Tibial nerve (tissue), 4 donors: ENCODE measurements around the gene HMGCLL1. TPM values are rescaled to one million over a fixed set of nuclear protein-coding genes. Genes with fewer than 3 reads are reported as not detected.

Experiments used
- DNase-seq, 2 donors: peaks; one replicate each; pipeline ENCODE4 v3.0.0-alpha.2; 2019; ENCODE audit warnings: low spot score in 2 of 2
- H3K27ac ChIP-seq, 4 donors: fragments of 200-600 bp; sonication (generic) in 3 of 4; one replicate each; pipeline ENCODE4 v1.5.1; 2017 to 2019; ENCODE audit warnings: mild to moderate bottlenecking in 1 of 4
- H3K27me3 ChIP-seq, 2 donors: fragments of 200-600 bp; sonication (generic) in 1 of 2; one replicate each; pipeline versions ENCODE4 v1.5.1 to v1.6.0; 2017 to 2019
- H3K36me3 ChIP-seq, 3 donors: fragments of 200-600 bp; sonication (generic); one replicate each; pipeline ENCODE4 v1.5.1; 2018 to 2019
- H3K4me1 ChIP-seq, 4 donors: fragments of 200-600 bp; sonication (generic) in 3 of 4; one replicate each; pipeline ENCODE4 v1.5.1; 2017 to 2019
- H3K4me3 ChIP-seq, 4 donors: fragments of 200-600 bp; sonication (generic) in 3 of 4; one replicate each; pipeline ENCODE4 v1.5.1; 2017 to 2019; ENCODE audit warnings: mild to moderate bottlenecking in 1 of 4, moderate library complexity in 1 of 4
- H3K9me3 ChIP-seq, 4 donors: fragments of 200-600 bp; sonication (generic) in 3 of 4; one replicate each; pipeline ENCODE4 v1.5.1; 2017 to 2019
- CTCF ChIP-seq, 5 experiments: fragments of 200-600 bp in 3 of 5; fragments of 450-650 bp in 2 of 5; sonication (generic) in 3 of 5; IDR thresholded peaks; one replicate each; pipeline ENCODE4 v1.5.1; 2016 to 2019; ENCODE audit warnings: antibody characterized with exemption in 5 of 5, mild to moderate bottlenecking in 3 of 5, moderate library complexity in 2 of 5
- EP300 ChIP-seq, 2 donors: sonication (generic); formaldehyde crosslinking; IDR thresholded peaks; one replicate each; pipeline ENCODE4 v1.6.1; 2017; ENCODE audit warnings: antibody characterized with exemption in 2 of 2, mild to moderate bottlenecking in 1 of 2
- POLR2A ChIP-seq, 2 donors: fragments of 450-650 bp; IDR thresholded peaks; one replicate each; pipeline ENCODE4 v1.6.1; 2017; ENCODE audit warnings: antibody characterized with exemption in 2 of 2, mild to moderate bottlenecking in 2 of 2, moderate library complexity in 2 of 2
- WGBS, 2 donors: methylation state at CpG; one replicate each; pipeline ENCODE4 v1.1.5; 2018; 5-methylcytosine and 5-hydroxymethylcytosine counted together
- total RNA-seq, 4 donors: library from RNA; depleted of rRNA; stranded (reverse); fragments of >200 nt; gene quantifications; one replicate each; pipeline ENCODE4 v1.1.0, GENCODE V29; 2016

HMGCLL1 gene
- total RNA-seq, 4 donors from 2014 or later = 1.7 to 10.8 (median 2.1) TPM

GRCh38 chr6:55443238-55444134 lies 135.5 kb downstream of the HMGCLL1 start:
- 75 to 76% methylated on average over 7 of the region's 7 CpGs for WGBS, 2 donors
- TF ChIP-seq POLR2A (IDR thresholded peaks at IDR 0.05) = no peak
- peak in 1 of 2 donors; percentile 34 for TF ChIP-seq EP300 (IDR thresholded peaks at IDR 0.05)
- no peaks in the 10 kb centered on the region for H3K36me3 ChIP-seq
- no peaks in the 10 kb centered on the region for H3K27me3 ChIP-seq
- H3K4me3 ChIP-seq = no peak overlapping the region
- no peak overlapping the region for H3K27ac ChIP-seq
- H3K9me3 ChIP-seq = no peaks in the 10 kb centered on the region
- peaks cover 0 to 10% (median 0%) of the 10 kb centered on the region in 4 donors for H3K4me1 ChIP-seq
- DNase-seq = no peak

DNA sequence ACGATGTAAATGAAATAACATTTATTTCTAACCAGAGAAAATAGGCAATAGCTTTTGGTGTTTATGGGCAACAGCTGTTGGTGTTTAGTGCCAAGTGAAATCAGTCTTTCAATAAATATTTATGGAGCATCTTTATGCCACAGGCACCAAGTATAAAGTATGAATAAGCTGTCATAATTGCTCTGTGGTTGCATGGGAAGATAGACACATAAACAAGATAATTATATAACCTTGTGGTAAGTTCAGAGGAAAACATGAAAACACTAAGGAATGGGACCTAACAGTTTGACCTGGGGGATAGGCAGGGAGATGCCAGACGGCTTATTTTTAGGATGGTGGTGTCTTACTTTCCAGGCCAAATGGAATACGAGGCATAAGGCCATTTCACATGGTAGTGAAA lies 140.8 kb downstream of the HMGCLL1 start:
- Histone ChIP-seq H3K36me3 (no peaks in the 10 kb centered on the region), H3K27me3 (no peaks in the 10 kb centered on the region), H3K27ac (no peak overlapping the region), H3K4me3 (no peak overlapping the region), H3K9me3 (no peaks in the 10 kb centered on the region), H3K4me1 (no peaks in the 10 kb centered on the region)
- WGBS, 2 donors = 83 to 86% methylated on average over 3 of the region's 3 CpGs
- DNase-seq = no peak
- TF ChIP-seq EP300 (IDR thresholded peaks at IDR 0.05) (no peak), POLR2A (IDR thresholded peaks at IDR 0.05) (no peak), CTCF (IDR thresholded peaks at IDR 0.05) (no peak)

GRCh38 chr6:55437141-55437540 lies 141.9 kb downstream of the HMGCLL1 start:
- H3K4me1 ChIP-seq = no peaks in the 10 kb centered on the region
- H3K9me3 ChIP-seq = no peaks in the 10 kb centered on the region
- 88 to 89% methylated on average over 4 of the region's 4 CpGs for WGBS, 2 donors
- DNase-seq = no peak
- no peak overlapping the region for H3K27ac ChIP-seq
- no peaks in the 10 kb centered on the region for H3K27me3 ChIP-seq
- no peak for TF ChIP-seq CTCF (IDR thresholded peaks at IDR 0.05)
- no peak for TF ChIP-seq EP300 (IDR thresholded peaks at IDR 0.05)
- no peak for TF ChIP-seq POLR2A (IDR thresholded peaks at IDR 0.05)
- no peaks in the 10 kb centered on the region for H3K36me3 ChIP-seq
- no peak overlapping the region for H3K4me3 ChIP-seq

- H3K4me3 ChIP-seq = no peak overlapping the region
- TF ChIP-seq POLR2A (IDR thresholded peaks at IDR 0.05) (no peak), CTCF (IDR thresholded peaks at IDR 0.05) (no peak), EP300 (IDR thresholded peaks at IDR 0.05) (no peak)
- no peaks in the 10 kb centered on the region for H3K27me3 ChIP-seq
- H3K9me3 ChIP-seq = no peaks in the 10 kb centered on the region
- no peak for DNase-seq
- H3K36me3 ChIP-seq = no peaks in the 10 kb centered on the region
- no peaks in the 10 kb centered on the region for H3K4me1 ChIP-seq
- no peak overlapping the region for H3K27ac ChIP-seq
- WGBS, 2 donors = 59 to 63% methylated on average over 2 of the region's 2 CpGs
Measured at GRCh38 chr6:55433446-55434130, 145.4 kb downstream of the HMGCLL1 start.

GRCh38 chr6:55423933-55424332 lies 155.1 kb downstream of the HMGCLL1 start:
- no peaks in the 10 kb centered on the region for H3K9me3 ChIP-seq
- H3K27ac ChIP-seq = no peak overlapping the region
- no peak overlapping the region for H3K4me3 ChIP-seq
- no peaks in the 10 kb centered on the region for H3K36me3 ChIP-seq
- 65 to 81% methylated on average over 2 of the region's 2 CpGs for WGBS, 2 donors
- DNase-seq = no peak
- no peaks in the 10 kb centered on the region for H3K27me3 ChIP-seq
- H3K4me1 ChIP-seq = no peaks in the 10 kb centered on the region
- no peak for TF ChIP-seq EP300 (IDR thresholded peaks at IDR 0.05)
- no peak for TF ChIP-seq CTCF (IDR thresholded peaks at IDR 0.05)
- TF ChIP-seq POLR2A (IDR thresholded peaks at IDR 0.05) = no peak
